Measurements from ENCODE around the gene FSD1. TPM values are rescaled to one million over a fixed set of nuclear protein-coding genes. Genes with fewer than 3 reads are reported as not detected.

FSD1 gene
- polyA plus RNA-seq, 10 donors = 1.1 to 4.5 (median 2.0) TPM

DNA sequence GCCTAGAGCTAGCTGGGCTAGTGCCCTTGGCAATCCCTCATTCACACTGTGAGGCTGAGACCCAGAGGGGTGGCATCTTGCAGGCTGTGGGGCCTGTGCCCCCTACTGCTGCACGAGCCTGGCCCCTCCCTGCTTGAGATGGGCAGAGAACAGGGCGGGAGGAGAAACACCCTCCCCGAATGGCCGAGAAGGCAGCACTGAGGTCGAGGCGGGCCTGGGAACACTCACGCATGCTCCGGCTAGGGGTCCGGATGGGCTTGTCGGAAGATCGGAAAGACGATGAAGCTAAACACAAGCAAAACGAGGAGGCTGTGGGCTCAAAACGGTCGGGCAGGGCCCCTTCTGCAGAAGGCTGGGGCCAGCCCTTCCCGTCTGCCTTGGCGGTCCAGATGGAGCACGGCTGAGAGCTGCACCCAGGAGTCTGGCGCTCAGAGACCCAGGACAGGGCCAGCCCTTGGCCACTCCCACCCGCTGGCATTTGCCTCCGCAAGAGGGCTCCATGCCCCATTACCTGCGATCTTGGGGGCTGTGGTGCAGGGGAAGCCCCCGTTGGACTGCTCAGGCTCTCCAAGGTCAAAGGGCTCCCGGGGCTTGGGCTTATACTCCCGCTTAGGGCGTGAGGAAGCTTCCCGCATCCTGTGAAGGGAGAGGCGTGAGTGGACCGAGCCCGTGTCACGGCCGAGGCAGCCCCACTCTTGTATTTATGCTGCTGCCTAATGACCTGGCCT lies 57.9 kb downstream of the FSD1 start:
- peak in 1 of 3 donors; percentile 19 for DNase-seq

GRCh38 chr19:4362831-4363545 lies 58.6 kb downstream of the FSD1 start:
- DNase-seq = peak in 1 of 3 donors; percentile 22

DNA sequence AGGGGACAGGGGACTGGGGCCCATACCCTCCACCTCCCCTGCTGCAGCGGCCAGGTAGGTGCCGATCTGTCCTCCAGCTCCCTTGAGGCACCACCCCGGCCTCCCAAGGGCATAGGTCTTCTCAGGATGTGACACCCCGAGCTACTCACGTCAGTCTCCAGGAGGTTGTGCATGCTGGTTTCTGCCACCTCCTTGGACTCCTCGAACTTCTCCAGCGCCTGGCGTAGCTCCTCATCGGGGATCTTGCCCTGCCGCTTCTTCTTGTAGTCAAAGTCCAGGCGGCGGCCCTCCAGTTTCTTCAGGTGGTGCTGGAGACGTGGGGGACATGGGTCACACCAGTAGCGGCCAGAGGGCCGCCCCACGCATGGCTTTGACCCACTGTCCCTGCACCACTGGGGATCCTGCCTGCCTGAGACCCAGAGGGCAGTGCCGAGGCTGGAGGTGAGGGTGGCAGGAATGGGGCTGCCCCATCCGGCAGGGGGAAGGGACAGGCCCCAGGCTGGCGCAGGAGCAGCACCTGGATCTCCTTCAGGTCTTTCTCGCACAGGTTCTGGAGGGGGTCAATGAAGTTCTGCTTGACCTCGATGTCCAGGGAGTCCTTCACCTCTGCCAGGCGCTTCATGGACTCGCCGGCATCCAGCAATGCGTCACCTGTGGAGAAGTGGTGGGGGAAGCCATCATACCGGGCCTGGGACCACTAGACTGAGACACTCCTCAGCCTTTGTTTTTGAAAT lies 59.3 kb downstream of the FSD1 start:
- DNase-seq = no peak

GRCh38 chr19:4365341-4365740 lies 60.9 kb downstream of the FSD1 start:
- DNase-seq = peak in 1 of 3 donors; percentile 12

- DNase-seq = no peak
These were observed 61.6 kb downstream of the FSD1 start for GRCh38 chr19:4365791-4366665.

- DNase-seq = no peak
These were observed 62.4 kb downstream of the FSD1 start for GRCh38 chr19:4366666-4367335.

DNA sequence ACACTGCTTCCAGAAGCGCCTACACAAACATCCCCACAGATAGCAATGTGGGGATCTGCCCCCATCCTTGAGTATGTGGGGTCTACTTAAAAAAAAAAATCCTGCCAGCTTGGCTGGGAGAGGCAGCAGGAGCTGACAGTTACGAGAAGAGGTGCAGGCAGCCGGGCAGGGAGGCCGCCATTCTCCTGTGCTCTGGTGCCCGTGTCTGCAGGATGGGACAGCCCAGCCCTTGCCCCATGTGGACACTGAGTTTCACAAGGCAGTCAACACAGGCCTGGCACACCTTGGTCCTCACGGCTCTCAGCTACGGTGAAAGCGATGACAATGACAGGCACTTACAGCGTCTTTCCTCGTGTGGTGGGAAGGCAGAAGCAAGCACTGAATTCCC lies 62.9 kb downstream of the FSD1 start:
- no peak for DNase-seq

DNA sequence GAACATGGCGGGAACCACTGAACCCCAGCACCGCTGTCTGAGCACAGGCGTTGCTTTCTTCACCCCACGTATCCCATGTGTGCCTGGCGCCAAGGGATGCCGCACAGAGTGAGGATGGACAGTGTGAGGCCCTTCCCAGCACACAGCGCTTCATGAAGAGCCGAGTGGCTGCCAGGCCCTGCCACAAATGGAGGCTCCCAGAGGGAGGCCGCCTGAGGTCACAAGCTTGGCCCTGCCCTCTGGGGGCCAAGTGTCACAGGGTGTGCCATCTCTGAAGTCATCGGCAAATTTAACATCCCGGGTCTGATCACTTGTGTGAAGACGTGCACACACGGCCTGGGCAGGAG lies 63.4 kb downstream of the FSD1 start:
- DNase-seq = peak in 1 of 3 donors; percentile 13

DNA sequence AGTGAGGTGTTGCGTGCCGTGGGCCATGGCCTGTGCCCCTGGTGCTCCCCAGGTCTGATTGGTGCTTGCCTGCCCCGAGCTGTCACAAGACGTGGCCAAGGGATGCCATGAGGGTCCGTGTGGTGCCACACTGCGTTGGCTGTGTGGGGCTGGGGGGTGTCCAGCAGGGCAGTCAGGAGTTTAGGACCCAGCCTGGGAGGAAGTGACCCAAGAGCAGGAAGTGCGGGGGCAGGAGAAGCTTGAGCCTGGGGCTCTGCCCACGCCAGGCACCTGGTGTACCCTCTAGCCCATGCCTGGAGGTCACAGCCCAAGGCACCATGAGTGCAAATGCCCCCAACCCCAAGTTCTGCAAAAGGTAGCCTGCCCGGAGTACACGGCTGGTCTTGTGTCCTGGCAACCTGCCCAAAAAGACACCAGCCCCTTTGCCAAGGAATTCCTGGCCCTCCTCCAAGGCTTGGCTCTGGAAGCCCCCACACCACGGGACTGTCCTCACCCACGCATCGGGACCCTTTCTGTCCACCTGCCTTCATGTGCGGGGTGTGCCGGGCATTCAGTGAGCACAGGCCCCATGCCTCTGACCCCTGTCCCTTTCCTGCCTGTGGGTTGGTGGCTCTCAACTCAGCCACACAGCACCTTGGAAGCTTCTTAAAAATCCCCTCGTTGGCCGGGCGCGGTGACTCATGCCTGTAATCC lies 63.9 kb downstream of the FSD1 start:
- DNase-seq = peak in 2 of 3 donors; percentile 47 to 52

- DNase-seq = peak in 1 of 3 donors; percentile 54
These were observed 64.9 kb downstream of the FSD1 start for GRCh38 chr19:4369109-4369887.

GRCh38 chr19:4369888-4370260 lies 65.5 kb downstream of the FSD1 start:
- peak in 1 of 3 donors; percentile 67 for DNase-seq

DNA sequence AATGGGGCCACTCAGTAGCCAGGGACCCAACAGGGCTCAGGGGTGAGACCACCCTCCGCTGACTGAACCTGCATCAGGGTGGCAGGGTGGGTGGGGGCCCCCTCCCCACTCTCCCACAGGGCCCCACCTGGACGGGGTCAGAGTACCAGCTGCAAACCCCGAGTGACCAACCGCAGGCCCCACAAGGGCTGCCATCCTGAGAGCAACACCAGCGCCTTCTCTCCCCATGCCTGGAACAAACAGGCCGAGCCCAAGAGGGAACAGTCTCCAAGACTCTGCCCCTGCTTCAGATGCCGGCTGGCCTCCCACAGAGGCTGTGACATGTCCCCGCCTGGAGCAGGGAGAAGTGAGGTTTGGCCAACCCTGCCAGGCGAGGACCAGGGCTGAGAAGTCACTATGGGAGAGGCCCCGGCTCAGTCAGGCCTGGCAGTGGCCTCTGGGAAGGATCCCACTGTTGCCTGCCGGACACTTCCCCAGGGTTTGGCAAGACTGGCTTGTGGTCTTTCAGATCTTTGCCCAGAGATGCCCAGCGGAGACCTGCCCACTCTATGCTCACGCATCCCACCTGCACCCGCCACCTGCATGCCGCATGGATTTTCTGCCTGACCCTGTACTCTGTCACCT lies 66.1 kb downstream of the FSD1 start:
- DNase-seq = no peak

DNA sequence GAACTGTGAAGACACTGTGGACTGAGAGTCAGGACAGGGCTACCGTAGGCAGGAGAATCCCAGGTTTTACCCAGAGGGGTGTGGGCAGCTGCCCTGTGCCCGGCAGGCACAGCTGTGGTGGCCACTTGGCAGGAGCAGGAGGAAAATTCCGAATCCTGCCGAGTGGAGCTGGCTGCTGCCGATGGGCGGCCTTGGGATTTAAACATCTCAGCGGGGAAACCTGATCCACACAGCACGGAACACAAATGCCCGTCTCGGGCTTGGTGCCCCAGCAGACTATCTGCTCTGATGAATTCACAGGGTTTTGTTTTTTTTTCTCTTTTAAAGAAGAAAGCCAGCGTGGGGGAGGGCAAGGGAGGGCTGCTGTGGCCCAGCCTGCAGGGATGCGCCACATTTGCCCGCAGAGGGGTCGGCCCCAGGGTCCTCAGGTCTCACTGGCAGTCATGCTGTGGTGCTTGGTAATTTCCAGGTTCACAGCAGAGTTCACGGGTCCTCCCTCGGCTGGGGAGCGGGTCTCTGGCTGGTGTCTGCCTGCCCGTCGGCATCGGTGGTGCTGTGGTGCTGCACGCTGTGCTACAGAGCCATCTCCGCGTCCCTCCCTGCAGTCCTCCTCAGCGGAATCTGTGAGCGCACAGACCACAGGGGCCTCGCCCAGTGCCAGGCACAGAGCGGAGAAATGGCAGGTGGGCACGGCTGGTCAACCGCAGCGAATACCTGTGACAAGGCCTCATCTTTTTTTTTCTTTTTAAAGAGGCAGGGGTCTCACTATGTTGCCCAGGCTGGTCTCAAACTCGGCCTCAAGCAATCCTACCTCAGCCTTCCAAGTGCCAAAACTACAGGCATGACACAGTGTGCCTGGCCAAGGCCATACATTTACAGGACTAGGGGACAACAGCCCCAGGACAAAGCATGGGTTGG lies 67.1 kb downstream of the FSD1 start:
- DNase-seq = peak; percentile 61 to 73 (median 65)

- no peak for DNase-seq
These were observed 68.0 kb downstream of the FSD1 start for GRCh38 chr19:4372165-4373012.

- no peak for DNase-seq
These were observed 68.6 kb downstream of the FSD1 start for GRCh38 chr19:4373013-4373367.
